ENCODE data around the gene CLDN22. TPM values are rescaled to one million over a fixed set of nuclear protein-coding genes. Genes with fewer than 3 reads are reported as not detected.

The CLDN22 gene
- total RNA-seq, 1 donor from 2014 or later = not detected

DNA sequence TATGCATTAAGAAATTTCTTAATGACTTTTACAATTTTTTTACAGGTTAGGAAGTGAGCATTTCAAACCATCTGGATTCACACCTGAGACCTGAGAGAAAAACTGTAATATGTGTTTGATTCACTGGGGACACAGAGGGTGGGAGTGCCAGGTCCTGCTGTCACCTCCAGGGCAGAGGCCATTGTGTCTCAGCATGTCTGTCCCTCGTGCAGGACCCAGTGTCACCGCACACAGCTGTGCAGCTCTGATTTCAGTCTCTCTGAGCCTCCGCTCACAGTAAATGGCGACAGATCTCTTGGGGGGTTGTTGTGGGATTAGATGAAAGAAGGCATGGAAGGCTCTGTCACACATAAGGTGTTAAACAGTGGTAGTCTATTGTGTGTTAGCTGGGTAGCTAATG lies 25.2 kb upstream of the CLDN22 start:
- peaks cover 54% of the 10 kb centered on the region for H3K27me3 ChIP-seq (ENCODE audit: low read depth)
- DNase-seq = no peak
- no peaks in the 10 kb centered on the region for H3K9me3 ChIP-seq (replicated peaks)
- H3K27ac ChIP-seq (replicated peaks) = no peak overlapping the region
- H3K4me1 ChIP-seq = peaks cover 10% of the 10 kb centered on the region
- H3K4me3 ChIP-seq = no peak overlapping the region
- intact Hi-C loops (cut with micrococcal nuclease) = no loop called here
- H3K36me3 ChIP-seq = no peaks in the 10 kb centered on the region
- TF ChIP-seq, protein P1, sequence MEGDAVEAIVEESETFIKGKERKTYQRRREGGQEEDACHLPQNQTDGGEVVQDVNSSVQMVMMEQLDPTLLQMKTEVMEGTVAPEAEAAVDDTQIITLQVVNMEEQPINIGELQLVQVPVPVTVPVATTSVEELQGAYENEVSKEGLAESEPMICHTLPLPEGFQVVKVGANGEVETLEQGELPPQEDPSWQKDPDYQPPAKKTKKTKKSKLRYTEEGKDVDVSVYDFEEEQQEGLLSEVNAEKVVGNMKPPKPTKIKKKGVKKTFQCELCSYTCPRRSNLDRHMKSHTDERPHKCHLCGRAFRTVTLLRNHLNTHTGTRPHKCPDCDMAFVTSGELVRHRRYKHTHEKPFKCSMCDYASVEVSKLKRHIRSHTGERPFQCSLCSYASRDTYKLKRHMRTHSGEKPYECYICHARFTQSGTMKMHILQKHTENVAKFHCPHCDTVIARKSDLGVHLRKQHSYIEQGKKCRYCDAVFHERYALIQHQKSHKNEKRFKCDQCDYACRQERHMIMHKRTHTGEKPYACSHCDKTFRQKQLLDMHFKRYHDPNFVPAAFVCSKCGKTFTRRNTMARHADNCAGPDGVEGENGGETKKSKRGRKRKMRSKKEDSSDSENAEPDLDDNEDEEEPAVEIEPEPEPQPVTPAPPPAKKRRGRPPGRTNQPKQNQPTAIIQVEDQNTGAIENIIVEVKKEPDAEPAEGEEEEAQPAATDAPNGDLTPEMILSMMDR (IDR thresholded peaks at IDR 0.05; ENCODE audit: borderline replicate concordance) = no peak

DNA sequence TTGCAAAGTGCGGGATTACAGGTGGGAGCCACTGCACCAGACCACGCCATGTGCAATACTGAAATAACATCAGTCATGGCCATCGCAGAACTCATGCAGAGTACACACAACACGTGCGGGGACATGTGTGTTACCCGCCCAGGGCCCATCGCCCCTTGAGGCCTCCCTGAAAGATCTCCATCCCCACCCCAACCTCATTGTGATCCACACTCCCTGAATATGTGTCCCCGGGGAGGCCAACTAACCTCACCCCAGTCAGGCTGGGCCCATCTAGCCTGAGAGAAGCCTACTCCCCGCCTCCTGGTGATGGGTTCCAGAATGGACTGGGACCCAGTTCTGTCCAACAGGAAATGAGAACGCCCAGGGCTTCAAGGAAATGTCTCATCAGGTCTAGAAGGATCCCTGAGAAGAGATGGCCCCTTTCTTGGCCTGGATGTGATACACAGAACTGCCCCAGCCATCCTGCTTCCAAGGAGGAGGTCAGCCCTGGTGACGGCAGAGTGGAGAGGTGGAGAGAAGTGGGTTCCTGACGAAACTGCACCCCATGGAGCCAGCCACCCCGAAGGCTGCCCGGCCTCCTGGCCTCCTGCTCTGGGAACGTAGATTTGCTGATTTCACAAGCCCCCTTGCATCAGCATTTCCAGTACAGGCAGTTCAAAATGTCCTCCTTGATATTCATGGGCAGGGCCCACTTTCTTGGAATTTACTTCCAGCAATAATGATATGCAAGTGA lies 24.6 kb upstream of the CLDN22 start:
- Histone ChIP-seq H3K27me3 (ENCODE audit: low read depth) (peaks cover 49% of the 10 kb centered on the region), H3K4me1 (peaks cover 10% of the 10 kb centered on the region), H3K27ac (replicated peaks) (no peak overlapping the region), H3K4me3 (no peak overlapping the region), H3K36me3 (no peaks in the 10 kb centered on the region), H3K9me3 (replicated peaks) (no peaks in the 10 kb centered on the region)
- no peak for DNase-seq
- TF ChIP-seq, protein P1 (IDR thresholded peaks at IDR 0.05; ENCODE audit: borderline replicate concordance) = no peak
- intact Hi-C loops (cut with micrococcal nuclease) = no loop called here

DNA sequence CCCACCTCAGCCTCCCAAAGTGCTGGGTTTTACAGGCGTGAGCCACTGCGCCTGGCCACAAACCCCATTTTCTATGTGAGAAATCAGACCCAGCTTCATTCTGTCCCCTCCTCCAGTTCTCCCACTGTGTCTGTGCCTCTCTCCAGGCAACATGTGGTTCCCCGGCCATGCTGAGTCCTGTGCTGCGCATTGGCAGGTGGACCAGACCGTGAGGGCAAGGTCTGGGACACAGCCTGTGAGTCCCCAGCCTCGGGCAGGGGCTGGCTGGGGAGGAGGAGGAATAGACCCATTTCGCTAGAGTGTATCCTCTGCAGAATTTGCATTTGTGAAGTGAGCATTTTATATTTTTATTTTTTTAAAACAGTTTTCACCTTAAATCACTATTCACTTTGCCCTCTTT lies 23.7 kb upstream of the CLDN22 start:
- intact Hi-C loops (cut with micrococcal nuclease) = no loop called here
- H3K4me3 ChIP-seq = no peak overlapping the region
- peaks cover 10% of the 10 kb centered on the region for H3K4me1 ChIP-seq
- no peak for DNase-seq
- H3K36me3 ChIP-seq = no peaks in the 10 kb centered on the region
- TF ChIP-seq, protein P1 (IDR thresholded peaks at IDR 0.05; ENCODE audit: borderline replicate concordance) = no peak
- H3K27me3 ChIP-seq (ENCODE audit: low read depth) = peaks cover 40% of the 10 kb centered on the region
- no peak overlapping the region for H3K27ac ChIP-seq (replicated peaks)
- H3K9me3 ChIP-seq (replicated peaks) = no peaks in the 10 kb centered on the region

DNA sequence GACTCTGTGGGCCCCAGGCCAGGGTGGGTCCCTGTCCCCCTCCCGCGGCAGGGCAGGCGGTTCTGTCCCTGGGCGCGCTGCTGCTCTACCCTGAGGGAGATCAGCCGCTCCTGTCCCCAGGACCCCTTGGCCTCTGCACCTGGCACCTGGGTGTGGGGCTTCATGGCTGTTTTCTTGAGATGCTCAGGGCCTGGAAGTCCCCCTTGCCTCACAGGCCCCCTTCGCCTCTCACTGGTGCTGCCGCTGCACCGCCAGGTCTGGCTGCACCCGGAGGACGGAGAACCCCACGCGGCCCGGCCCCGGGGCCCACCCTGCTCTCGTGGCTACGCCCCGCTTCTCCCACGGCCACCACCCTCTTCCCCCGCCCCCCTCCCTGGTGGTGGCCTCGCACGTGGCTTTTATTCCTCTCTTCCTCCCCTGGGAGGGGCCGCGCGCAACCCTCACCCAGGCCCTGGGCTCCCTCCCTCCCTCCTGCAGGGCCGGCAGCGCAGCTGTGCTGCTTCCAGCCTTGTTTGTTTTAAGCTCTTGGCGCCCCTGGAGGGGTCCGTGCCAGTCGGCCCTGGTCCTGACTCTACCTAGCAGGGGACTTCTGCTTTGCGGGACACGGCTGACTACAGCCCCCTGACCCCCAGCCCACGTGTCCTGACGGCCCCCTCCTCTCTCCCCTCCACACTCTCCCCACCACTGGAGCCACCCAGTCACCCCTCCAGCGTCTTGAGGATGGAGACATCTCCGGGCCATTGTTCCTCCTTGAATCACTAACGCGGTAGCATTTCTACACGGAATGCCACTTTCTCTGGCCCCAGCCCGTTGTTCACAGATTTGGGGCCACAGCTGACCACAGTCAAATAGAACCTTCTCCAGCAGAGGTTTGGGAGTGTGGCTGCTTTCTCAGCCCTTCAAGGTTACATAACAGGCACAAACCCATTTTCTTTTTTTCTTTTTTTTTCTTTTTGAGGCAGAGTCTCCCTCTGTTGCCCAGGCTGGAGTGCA lies 22.8 kb upstream of the CLDN22 start:
- peak overlapping the region; percentile 41 for H3K4me3 ChIP-seq

DNA sequence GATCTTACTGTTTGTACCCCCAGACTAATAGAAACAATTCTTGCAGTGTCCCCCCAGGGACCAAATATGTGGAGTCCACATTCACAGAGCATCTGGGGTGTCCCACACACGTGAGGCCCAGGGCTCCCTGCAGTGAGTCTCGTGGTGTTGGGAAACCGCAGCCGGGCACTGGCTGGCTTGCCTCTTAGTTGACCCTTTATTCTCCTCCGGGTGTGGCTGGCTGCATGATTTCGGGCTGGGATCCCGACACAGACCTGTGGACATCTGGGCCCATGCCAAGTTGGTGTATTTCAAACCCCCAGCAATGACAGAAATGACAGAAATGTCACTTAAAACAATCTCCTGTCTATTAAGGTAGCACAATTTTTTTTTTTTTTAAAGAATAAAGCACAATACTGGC lies 17.8 kb upstream of the CLDN22 start:
- Histone ChIP-seq H3K36me3 (no peaks in the 10 kb centered on the region), H3K27me3 (ENCODE audit: low read depth) (peaks cover 8% of the 10 kb centered on the region), H3K27ac (replicated peaks) (no peak overlapping the region), H3K9me3 (replicated peaks) (no peaks in the 10 kb centered on the region), H3K4me3 (no peak overlapping the region), H3K4me1 (peaks cover 11% of the 10 kb centered on the region)
- DNase-seq = no peak
- TF ChIP-seq, protein P1 (IDR thresholded peaks at IDR 0.05; ENCODE audit: borderline replicate concordance) = no peak
- intact Hi-C loops (cut with micrococcal nuclease) = no loop called here

More for the DNA sequence above, 22.8 kb upstream of the CLDN22 start:
- intact Hi-C loops (cut with micrococcal nuclease) = no loop called here
- TF ChIP-seq, protein P1 (IDR thresholded peaks at IDR 0.05; ENCODE audit: borderline replicate concordance) = no peak
- no peak overlapping the region for H3K27ac ChIP-seq (replicated peaks)
- no peaks in the 10 kb centered on the region for H3K36me3 ChIP-seq
- peaks cover 31% of the 10 kb centered on the region for H3K27me3 ChIP-seq (ENCODE audit: low read depth)
- DNase-seq = peak; percentile 19
- peaks cover 10% of the 10 kb centered on the region for H3K4me1 ChIP-seq
- no peaks in the 10 kb centered on the region for H3K9me3 ChIP-seq (replicated peaks)

All from left ventricle myocardium inferior (tissue), 1 donor.